GM12801 (cell line): ENCODE measurements around the gene SMC1B.

Experiments used
- TF ChIP-seq, protein P1 (sequence below): IDR thresholded peaks from one replicate; pipeline ENCODE4 v1.5.1; 2011; ENCODE audit warnings: control low read depth; ENCODE audit not compliant: insufficient read length; ENCODE audit errors: extremely low read depth

The SMC1B gene

DNA sequence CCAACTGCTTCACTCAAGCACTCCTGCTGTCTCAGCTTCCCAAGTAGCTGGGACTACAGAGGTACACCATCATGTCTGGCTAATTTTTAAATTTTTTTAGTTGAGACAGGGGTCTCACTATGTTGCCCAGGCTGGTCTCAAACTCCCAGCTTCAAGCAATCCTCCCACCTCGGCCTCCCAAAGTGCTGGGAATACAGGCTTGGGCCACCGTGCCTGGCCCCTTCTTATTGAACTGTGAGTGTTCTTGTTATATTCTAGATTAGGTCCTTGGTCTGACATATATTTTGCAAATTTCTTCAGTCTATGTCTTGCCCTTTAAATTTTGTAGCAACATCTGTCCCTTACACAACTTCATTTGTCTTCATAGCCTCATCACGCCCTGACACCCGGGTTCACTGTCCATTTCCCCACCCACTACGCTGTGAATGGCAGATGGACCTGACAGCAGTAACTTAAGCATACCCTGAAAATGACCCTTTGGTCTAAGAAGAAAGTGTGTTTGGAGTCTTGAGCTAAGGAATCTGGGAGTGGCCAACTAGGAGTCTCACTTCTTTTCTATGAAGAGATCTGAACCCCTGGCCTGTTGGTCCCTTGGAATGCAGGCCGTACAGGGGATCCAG, 107.8 kb downstream of the SMC1B start:
- TF ChIP-seq, protein P1, sequence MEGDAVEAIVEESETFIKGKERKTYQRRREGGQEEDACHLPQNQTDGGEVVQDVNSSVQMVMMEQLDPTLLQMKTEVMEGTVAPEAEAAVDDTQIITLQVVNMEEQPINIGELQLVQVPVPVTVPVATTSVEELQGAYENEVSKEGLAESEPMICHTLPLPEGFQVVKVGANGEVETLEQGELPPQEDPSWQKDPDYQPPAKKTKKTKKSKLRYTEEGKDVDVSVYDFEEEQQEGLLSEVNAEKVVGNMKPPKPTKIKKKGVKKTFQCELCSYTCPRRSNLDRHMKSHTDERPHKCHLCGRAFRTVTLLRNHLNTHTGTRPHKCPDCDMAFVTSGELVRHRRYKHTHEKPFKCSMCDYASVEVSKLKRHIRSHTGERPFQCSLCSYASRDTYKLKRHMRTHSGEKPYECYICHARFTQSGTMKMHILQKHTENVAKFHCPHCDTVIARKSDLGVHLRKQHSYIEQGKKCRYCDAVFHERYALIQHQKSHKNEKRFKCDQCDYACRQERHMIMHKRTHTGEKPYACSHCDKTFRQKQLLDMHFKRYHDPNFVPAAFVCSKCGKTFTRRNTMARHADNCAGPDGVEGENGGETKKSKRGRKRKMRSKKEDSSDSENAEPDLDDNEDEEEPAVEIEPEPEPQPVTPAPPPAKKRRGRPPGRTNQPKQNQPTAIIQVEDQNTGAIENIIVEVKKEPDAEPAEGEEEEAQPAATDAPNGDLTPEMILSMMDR, result no peak

DNA sequence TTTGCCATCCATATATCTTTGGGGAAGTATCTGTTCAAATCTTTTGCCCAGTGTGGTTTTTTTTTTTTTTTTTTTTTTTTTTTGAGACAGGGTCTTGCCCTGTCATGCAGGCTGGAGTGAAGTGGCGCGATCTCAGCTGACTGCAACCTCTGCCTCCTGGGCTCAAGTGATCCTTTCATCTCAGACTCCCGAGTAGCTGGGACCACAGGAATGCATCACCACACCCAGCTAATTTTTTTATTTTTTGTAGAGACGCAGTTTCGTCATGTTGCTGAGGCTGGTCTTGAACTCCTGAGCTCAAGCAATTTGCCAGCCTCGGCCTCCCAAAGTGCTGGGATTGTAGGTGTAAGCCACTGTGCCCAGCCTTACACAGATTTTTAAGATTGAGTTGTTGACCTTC, 108.4 kb downstream of the SMC1B start:
- TF ChIP-seq, protein P1, result no peak

DNA sequence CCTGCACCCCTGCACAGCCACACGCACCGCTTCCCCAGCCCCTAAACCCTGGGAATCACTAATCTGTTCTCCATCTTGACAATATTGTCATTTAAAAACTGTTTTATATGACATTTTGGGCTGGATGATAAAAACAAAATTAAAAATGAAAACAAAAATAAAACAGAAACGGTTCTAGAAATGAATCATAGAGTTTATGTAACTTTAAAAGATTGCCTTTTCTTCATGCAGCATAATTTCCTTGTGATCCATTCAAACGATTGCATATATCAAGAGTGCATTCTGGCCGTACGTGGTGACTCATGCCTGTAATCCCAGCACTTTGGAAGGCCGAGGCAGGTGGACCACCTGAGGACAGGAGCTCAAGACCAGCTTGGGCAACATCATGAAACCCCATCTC, 110.2 kb downstream of the SMC1B start:
- TF ChIP-seq, protein P1, result no peak

DNA sequence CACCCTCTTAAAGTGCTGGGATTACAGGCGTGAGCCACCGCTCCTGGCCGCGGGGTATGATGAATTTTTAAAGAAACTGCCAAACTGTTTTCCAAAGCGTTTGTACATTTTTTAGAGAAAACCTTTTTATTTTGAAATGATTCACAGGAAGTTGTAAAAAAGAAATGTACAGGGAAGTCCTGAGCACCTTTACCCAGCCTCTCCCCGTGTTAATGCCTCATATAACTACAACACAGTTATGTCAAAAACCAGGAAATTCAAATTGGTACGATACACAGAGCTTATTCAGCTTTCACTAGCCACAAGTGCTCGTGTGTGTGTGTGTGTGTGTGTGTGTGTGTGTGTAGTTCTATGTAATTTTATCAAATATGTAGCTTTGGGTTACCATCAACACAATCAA, 110.6 kb downstream of the SMC1B start:
- TF ChIP-seq, protein P1, result no peak

DNA sequence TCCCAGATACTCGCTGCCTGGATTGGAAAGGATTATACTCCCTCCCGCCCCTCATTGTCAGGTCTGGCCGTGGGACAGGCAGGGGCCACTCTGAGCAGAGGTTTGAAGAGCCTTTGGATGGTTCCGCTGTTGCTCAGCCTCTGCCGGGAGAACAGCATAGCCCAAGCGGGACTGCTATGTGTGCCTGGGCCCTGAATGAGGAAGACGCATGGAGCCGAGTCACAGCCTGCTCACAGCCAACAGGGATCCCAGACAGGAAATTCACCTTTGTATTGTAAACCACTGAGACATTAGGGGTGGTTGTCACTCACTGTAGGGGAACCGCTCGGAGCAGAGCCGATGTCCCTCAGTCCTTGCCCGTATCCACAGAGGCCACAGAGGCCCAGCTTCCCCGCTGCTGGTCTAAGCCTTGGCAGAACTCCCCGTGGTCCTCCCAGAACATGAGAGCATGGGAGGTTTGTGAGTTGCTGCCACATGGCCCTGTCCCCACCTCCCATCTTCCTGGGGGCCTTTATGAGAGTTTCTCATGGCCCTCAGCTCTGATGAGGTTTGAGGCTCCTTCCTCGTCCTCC, 114.4 kb downstream of the SMC1B start:
- TF ChIP-seq, protein P1, result no peak

DNA sequence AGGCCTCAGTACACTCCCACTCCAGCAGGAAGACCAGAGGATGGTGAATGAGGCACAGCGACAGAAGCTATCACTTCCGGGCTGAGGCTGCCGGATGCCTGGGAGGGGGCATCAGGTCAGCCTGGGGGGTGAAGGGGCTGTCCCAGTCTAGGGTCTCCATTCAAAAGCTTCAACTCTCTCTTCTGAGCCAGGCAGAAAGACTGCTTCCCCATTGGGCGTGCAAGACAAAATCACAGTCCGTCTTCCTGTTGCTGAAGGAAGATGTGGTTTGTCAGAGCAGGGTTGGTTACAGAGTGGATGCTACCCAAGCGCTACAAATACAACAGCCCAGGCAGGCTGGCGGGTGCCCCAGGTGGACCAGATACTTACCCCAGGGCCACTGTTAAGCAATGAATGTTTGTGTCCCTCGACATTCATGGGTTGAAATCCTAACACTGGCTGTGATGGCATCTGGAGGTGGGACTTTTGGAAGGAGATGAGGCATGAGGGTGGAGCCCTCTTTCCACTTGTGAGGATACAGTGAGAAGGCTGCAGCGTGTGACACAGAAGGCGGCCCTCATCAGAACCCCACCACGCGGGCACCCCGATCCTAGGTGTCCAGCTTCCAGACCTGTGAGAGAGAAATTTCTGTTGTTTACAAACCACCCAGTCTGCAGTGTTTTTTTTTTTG, 116.6 kb downstream of the SMC1B start:
- TF ChIP-seq, protein P1, result no peak

DNA sequence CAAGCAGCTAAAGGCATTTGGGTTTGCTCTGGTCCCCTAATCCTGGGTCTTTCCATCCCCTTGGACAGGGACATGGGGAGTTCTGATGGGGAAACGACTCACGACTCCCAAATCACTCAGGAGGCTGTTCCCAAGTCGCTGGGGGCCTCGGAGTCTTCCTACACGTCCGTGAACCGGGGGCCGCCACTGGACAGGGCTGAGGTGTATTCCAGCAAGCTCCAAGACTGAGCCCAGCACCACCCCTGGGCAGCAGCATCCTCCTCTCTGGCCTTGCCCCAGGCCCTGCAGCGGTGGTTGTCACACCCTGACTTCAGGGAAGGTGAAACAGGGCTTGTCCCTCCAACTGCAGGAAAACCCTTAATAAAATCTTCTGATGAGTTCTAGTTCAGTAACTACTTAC, 117.9 kb downstream of the SMC1B start:
- TF ChIP-seq, protein P1, result no peak
